C4-2B (cell line): ENCODE data around the gene MYH15.

Experiments used
- ZFX ChIP-seq: fragments of 450-650 bp; IDR thresholded peaks from 2 replicates; pipeline ENCODE4 v1.6.1; 2017
- TF ChIP-seq, protein P1 (sequence below): fragments of 450-650 bp; conservative IDR thresholded peaks from 2 replicates; pipeline ENCODE4 v1.5.1; 2017; ENCODE audit warnings: mild to moderate bottlenecking

DNA sequence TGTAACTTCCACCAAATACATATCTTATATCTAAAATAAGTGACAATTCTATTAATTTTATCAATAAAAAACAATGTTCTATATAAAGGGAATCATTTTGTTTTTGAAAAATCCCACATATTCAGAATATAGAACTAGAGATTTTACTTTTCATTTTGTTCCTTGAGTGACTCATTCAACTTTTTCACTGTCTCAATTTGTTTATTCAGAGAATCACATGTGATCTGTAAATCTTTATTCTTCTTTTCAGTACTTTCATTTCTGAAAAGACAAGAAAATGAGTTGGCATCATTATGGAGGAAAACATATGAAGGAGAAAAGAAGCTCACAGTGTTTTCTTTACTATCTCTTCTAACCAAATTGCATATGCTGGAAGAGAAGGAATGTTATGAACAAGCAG is 43.8 kb upstream of the MYH15 start:
- TF ChIP-seq, protein P1, sequence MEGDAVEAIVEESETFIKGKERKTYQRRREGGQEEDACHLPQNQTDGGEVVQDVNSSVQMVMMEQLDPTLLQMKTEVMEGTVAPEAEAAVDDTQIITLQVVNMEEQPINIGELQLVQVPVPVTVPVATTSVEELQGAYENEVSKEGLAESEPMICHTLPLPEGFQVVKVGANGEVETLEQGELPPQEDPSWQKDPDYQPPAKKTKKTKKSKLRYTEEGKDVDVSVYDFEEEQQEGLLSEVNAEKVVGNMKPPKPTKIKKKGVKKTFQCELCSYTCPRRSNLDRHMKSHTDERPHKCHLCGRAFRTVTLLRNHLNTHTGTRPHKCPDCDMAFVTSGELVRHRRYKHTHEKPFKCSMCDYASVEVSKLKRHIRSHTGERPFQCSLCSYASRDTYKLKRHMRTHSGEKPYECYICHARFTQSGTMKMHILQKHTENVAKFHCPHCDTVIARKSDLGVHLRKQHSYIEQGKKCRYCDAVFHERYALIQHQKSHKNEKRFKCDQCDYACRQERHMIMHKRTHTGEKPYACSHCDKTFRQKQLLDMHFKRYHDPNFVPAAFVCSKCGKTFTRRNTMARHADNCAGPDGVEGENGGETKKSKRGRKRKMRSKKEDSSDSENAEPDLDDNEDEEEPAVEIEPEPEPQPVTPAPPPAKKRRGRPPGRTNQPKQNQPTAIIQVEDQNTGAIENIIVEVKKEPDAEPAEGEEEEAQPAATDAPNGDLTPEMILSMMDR = no peak
- TF ChIP-seq ZFX = no peak
